SU-DHL-6 (cell line): ENCODE results near the gene WDR62.

Experiments
- CTCF ChIP-seq: fragments of 200-600 bp; sonication (generic); IDR thresholded peaks from one replicate; pipeline ENCODE4 v1.5.1; 2017; ENCODE audit warnings: antibody characterized with exemption, mild to moderate bottlenecking, low read length, moderate library complexity; ENCODE audit not compliant: insufficient read depth, poor library complexity, severe bottlenecking
- EZH2phosphoT487 ChIP-seq: fragments of 200-600 bp; sonication (generic), shearing (Covaris generic); conservative IDR thresholded peaks from 2 replicates; pipeline ENCODE4 v1.6.1; 2018; ENCODE audit warnings: mild to moderate bottlenecking, antibody characterized with exemption, low read length, moderate library complexity, mixed read lengths

GRCh38 chr19:36009633-36010379, 44.9 kb upstream of the WDR62 start:
- TF ChIP-seq CTCF, result no peak
- no peak for TF ChIP-seq EZH2phosphoT487
